GM12865 (cell line): ENCODE results near the gene FAM53B.

Experiments used
- DNase-seq: peaks from one replicate; pipeline ENCODE4 v3.0.0; 2010; ENCODE audit warnings: low read depth
- H3K4me3 ChIP-seq: 2 replicates; pipeline ENCODE4 v1.5.1; 2011; ENCODE audit warnings: mild to moderate bottlenecking, low read depth, low read length, control low read depth
- CTCF ChIP-seq: IDR thresholded peaks from 2 replicates; pipeline ENCODE4 v1.5.1; 2011; ENCODE audit warnings: low read length, control low read depth, low read depth, inconsistent platforms; ENCODE audit not compliant: insufficient read depth; ENCODE audit errors: missing control alignments

FAM53B gene

GRCh38 chr10:124595143-124595883, 148.9 kb downstream of the FAM53B start:
- no peak for TF ChIP-seq CTCF
- DNase-seq = no peak
- no peak overlapping the region for H3K4me3 ChIP-seq

DNA sequence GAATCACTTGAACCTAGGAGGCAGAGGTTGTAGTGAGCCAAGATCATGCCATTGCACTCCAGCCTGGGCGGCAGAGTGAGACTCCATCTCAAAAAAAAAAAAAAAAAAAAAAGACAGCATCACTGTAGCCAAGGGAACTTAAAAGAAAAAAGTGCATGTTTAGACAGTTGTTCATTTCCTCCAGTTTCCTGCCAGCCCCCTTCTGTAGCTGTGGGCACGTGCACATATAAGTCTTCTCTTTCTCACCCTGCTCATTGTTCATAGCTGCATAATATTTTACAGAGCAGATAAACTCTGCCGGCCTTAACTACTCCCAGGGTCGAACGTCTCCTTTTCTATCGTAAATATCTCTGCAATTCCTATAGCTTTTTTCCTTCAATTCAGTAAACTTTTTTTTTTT, 149.9 kb downstream of the FAM53B start:
- no peak for TF ChIP-seq CTCF
- DNase-seq = no peak
- no peak overlapping the region for H3K4me3 ChIP-seq

DNA sequence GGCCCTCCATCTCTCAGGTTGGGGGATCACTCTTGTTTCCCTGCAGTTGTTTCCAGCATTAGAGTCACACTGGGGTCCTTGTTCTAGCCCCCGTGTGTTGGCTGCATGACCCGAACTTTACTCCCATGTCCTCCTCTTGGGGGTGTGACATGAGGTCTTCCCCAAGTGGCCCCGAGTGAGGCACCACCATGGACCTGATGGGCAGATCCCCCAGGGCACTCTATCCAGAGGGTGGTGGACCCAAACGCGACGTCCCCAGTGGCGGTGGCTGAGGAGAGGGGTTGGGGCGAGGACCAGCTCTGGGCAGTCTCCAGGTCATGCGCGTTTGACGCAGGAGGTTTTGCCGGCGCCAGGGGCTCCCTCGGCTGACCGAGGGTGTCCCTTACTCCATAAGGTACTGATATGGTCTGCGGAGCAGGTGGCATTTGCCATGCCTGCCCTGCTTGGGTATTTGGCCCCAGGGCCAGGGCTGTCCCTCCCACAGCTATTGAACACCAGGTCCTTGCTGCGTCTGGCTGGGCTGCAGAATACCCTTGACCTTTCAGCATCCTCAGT, 150.7 kb downstream of the FAM53B start:
- TF ChIP-seq CTCF = no peak
- H3K4me3 ChIP-seq = no peak overlapping the region
- no peak for DNase-seq

DNA sequence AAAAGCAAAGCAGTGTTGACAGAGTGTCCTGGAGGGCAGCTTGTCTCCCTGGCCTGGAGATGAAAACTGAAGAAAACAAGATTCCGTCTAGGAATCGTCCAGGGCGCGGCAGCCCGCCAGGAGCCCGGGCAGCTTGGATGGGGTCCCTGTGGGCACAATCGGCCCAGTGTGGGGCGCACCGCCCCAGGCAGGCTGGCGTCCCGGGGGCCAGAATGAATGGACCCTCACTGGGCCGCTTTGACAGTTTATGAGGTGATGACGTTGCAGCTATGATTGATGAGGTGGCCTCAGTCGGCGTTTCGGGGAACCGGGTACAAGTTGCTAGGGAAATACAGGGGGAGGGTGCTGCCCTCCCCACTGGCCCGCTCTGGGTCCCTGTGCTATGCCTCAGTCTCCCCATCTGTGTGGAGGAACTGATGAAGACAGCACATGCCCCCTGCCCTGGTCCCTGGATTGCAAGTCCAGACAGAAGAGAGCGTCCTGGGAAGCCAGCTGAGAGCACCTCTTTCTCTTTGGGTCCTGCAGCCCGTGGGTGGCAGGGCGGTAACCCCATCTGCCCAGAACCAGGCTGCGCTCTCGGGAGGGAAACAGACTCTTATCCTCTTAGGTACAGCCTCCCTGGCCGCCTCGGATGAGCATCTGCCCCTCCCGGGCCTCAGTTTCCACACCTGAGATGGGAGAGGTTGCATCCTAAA, 151.3 kb downstream of the FAM53B start:
- no peak overlapping the region for H3K4me3 ChIP-seq
- TF ChIP-seq CTCF = no peak
- DNase-seq = no peak

GRCh38 chr10:124592101-124592500, 152.1 kb downstream of the FAM53B start:
- TF ChIP-seq CTCF = no peak
- H3K4me3 ChIP-seq = no peak overlapping the region
- no peak for DNase-seq

GRCh38 chr10:124591123-124591495, 153.1 kb downstream of the FAM53B start:
- TF ChIP-seq CTCF = no peak

More at GRCh38 chr10:124591123-124591495, 153.1 kb downstream of the FAM53B start:
- no peak overlapping the region for H3K4me3 ChIP-seq
- DNase-seq = no peak
